Measurements from ENCODE around the gene TAX1BP3.

TAX1BP3 gene

GRCh38 chr17:3692346-3692745 is 24.0 kb upstream of the TAX1BP3 start:
- DNase-seq (ENCODE audit: low read depth): no peak
- no peak for TF ChIP-seq CTCF (IDR thresholded peaks at IDR 0.05; ENCODE audit: control insufficient read depth, extremely low read depth, insufficient read depth)
- H3K4me3 ChIP-seq (ENCODE audit: low read depth, low read length): no peak overlapping the region

GRCh38 chr17:3691617-3692067 is 23.3 kb upstream of the TAX1BP3 start:
- H3K4me3 ChIP-seq (ENCODE audit: low read depth, low read length): no peak overlapping the region
- TF ChIP-seq CTCF (IDR thresholded peaks at IDR 0.05; ENCODE audit: control insufficient read depth, extremely low read depth, insufficient read depth): no peak
- no peak for DNase-seq (ENCODE audit: low read depth)

GRCh38 chr17:3690094-3690715 is 21.8 kb upstream of the TAX1BP3 start:
- no peak overlapping the region for H3K4me3 ChIP-seq (ENCODE audit: low read depth, low read length)
- no peak for TF ChIP-seq CTCF (IDR thresholded peaks at IDR 0.05; ENCODE audit: control insufficient read depth, extremely low read depth, insufficient read depth)
- DNase-seq (ENCODE audit: low read depth): no peak

- no peak for DNase-seq (ENCODE audit: low read depth)
- no peak overlapping the region for H3K4me3 ChIP-seq (ENCODE audit: low read depth, low read length)
Observed at GRCh38 chr17:3689262-3690093, 21.1 kb upstream of the TAX1BP3 start.

GRCh38 chr17:3688852-3689261 is 20.5 kb upstream of the TAX1BP3 start:
- TF ChIP-seq CTCF (IDR thresholded peaks at IDR 0.05; ENCODE audit: control insufficient read depth, extremely low read depth, insufficient read depth): no peak
- H3K4me3 ChIP-seq (ENCODE audit: low read depth, low read length): no peak overlapping the region
- no peak for DNase-seq (ENCODE audit: low read depth)

More at GRCh38 chr17:3689262-3690093, 21.1 kb upstream of the TAX1BP3 start:
- no peak for TF ChIP-seq CTCF (IDR thresholded peaks at IDR 0.05; ENCODE audit: control insufficient read depth, extremely low read depth, insufficient read depth)

- TF ChIP-seq CTCF (IDR thresholded peaks at IDR 0.05; ENCODE audit: control insufficient read depth, extremely low read depth, insufficient read depth): no peak
- H3K4me3 ChIP-seq (ENCODE audit: low read depth, low read length): no peak overlapping the region
- no peak for DNase-seq (ENCODE audit: low read depth)
Observed at GRCh38 chr17:3688027-3688553, 19.7 kb upstream of the TAX1BP3 start.

Data from LNCaP clone FGC (cell line).